Thyroid gland (tissue), 4 donors: Measurements from ENCODE around the gene EGR1.

ENCODE experiments used
- CTCF ChIP-seq, 6 experiments: fragments of 200-600 bp in 3 of 6; fragments of 450-650 bp in 3 of 6; sonication (generic) in 3 of 6; IDR thresholded peaks; one replicate each; pipeline ENCODE4 v1.5.1; 2016 to 2019; ENCODE audit warnings: antibody characterized with exemption in 6 of 6, mild to moderate bottlenecking in 2 of 6, inconsistent platforms in 1 of 6, moderate library complexity in 1 of 6
- POLR2A ChIP-seq, 2 donors: fragments of 450-650 bp; IDR thresholded peaks; one replicate each; pipeline ENCODE4 v1.6.1; 2017; ENCODE audit warnings: antibody characterized with exemption in 2 of 2, mild to moderate bottlenecking in 2 of 2, moderate library complexity in 1 of 2

- no peak for TF ChIP-seq POLR2A (IDR thresholded peaks at IDR 0.05)
- TF ChIP-seq CTCF (IDR thresholded peaks at IDR 0.05) = no peak
Observed at GRCh38 chr5:138469540-138470321, 4.5 kb downstream of the EGR1 start.
